Neural cell (in vitro differentiated cells): Measurements from ENCODE around the gene SYMPK.

ENCODE experiments used
- POLR2AphosphoS5 ChIP-seq: IDR thresholded peaks from 2 replicates; pipeline ENCODE4 v1.6.1; 2012
- TAF1 ChIP-seq: IDR thresholded peaks from 2 replicates; pipeline ENCODE4 v1.6.1; 2012; ENCODE audit warnings: low read depth

- no peak for TF ChIP-seq POLR2AphosphoS5
- TF ChIP-seq TAF1, result no peak
Observed at GRCh38 chr19:45908956-45909355, 46.0 kb upstream of the SYMPK start.
